ENCODE results near the gene SYNJ2.

- no peak for TF ChIP-seq POLR2A (IDR thresholded peaks at IDR 0.05)
- no peak for TF ChIP-seq CTCF (IDR thresholded peaks at IDR 0.05)
Measured at GRCh38 chr6:157943964-157944283, 37.7 kb upstream of the SYNJ2 start.
